DND-41 (cell line): ENCODE measurements around the gene H6PD.

Experiments used
- ATAC-seq: fragments of 200-7000 bp; cut with Tn5 transposase; 3 replicates; pipeline ENCODE4 v1.9.1; 2021; ENCODE audit warnings: low read depth; ENCODE audit not compliant: insufficient read depth
- DNase-seq: peaks from one replicate; pipeline ENCODE4 v3.0.0-alpha.2; 2020
- H2AFZ ChIP-seq: 2 replicates; pipeline ENCODE4 v1.6.0; 2012; ENCODE audit warnings: low read depth, low read length
- H3K27ac ChIP-seq: 2 replicates; pipeline ENCODE4 v1.5.1; 2012; ENCODE audit warnings: low read length, inconsistent platforms
- H3K27me3 ChIP-seq: fragments of 200-600 bp; sonication (generic); 2 replicates; pipeline ENCODE4 v1.6.0; 2012; ENCODE audit warnings: low read length, mild to moderate bottlenecking, inconsistent platforms; ENCODE audit not compliant: insufficient read depth, poor library complexity
- H3K36me3 ChIP-seq: 2 replicates; pipeline ENCODE4 v1.5.1; 2012; ENCODE audit warnings: low read length, inconsistent platforms; ENCODE audit not compliant: insufficient read depth
- H3K4me1 ChIP-seq: 2 replicates; pipeline ENCODE4 v1.5.1; 2012; ENCODE audit warnings: mild to moderate bottlenecking, low read length; ENCODE audit not compliant: insufficient read depth
- H3K4me2 ChIP-seq: 2 replicates; pipeline ENCODE4 v1.6.0; 2012; ENCODE audit warnings: mild to moderate bottlenecking, moderate library complexity, low read length, inconsistent platforms; ENCODE audit not compliant: insufficient read depth
- H3K4me3 ChIP-seq, 2 experiments: fragments of 200-600 bp in 1 of 2; shearing (Covaris generic) in 1 of 2; 2 replicates each; pipeline ENCODE4 v1.5.1; 2012 to 2016; ENCODE audit warnings: inconsistent platforms in 2 of 2, low read length in 2 of 2, mild to moderate bottlenecking in 2 of 2, low read depth in 1 of 2, moderate library complexity in 1 of 2
- H3K79me2 ChIP-seq: 2 replicates; pipeline ENCODE4 v1.6.0; 2012; ENCODE audit warnings: low read length, inconsistent platforms; ENCODE audit not compliant: insufficient read depth
- H3K9ac ChIP-seq: 2 replicates; pipeline ENCODE4 v1.6.0; 2012; ENCODE audit warnings: low read depth, mild to moderate bottlenecking, inconsistent platforms, low read length, moderate library complexity
- H3K9me3 ChIP-seq: 2 replicates; pipeline ENCODE4 v1.5.1; 2012; ENCODE audit warnings: low read length, moderate library complexity, mild to moderate bottlenecking, inconsistent platforms; ENCODE audit not compliant: insufficient read depth, severe bottlenecking
- H4K20me1 ChIP-seq: 2 replicates; pipeline ENCODE4 v1.6.0; 2012; ENCODE audit warnings: low read length; ENCODE audit not compliant: insufficient read depth
- EZH2 ChIP-seq: IDR thresholded peaks from 3 replicates; pipeline ENCODE4 v1.6.1; 2012; ENCODE audit warnings: borderline replicate concordance, low read depth, mild to moderate bottlenecking, moderate library complexity, low read length, inconsistent platforms; ENCODE audit not compliant: severe bottlenecking
- TF ChIP-seq, protein P1 (sequence below): IDR thresholded peaks from 2 replicates; pipeline ENCODE4 v1.5.1; 2012; ENCODE audit warnings: borderline replicate concordance, low read length, moderate library complexity, mild to moderate bottlenecking; ENCODE audit not compliant: poor library complexity, severe bottlenecking; ENCODE audit errors: extremely low read depth

Gene H6PD

GRCh38 chr1:9286556-9286955 lies 52.0 kb downstream of the H6PD start:
- no peak overlapping the region for H3K27ac ChIP-seq
- H3K27me3 ChIP-seq, result no peaks in the 10 kb centered on the region
- H2AFZ ChIP-seq, result no peak overlapping the region
- H3K4me1 ChIP-seq, result peaks cover 43% of the 10 kb centered on the region
- no peak for DNase-seq
- H3K9me3 ChIP-seq, result no peaks in the 10 kb centered on the region
- TF ChIP-seq EZH2, result no peak
- TF ChIP-seq, protein P1, sequence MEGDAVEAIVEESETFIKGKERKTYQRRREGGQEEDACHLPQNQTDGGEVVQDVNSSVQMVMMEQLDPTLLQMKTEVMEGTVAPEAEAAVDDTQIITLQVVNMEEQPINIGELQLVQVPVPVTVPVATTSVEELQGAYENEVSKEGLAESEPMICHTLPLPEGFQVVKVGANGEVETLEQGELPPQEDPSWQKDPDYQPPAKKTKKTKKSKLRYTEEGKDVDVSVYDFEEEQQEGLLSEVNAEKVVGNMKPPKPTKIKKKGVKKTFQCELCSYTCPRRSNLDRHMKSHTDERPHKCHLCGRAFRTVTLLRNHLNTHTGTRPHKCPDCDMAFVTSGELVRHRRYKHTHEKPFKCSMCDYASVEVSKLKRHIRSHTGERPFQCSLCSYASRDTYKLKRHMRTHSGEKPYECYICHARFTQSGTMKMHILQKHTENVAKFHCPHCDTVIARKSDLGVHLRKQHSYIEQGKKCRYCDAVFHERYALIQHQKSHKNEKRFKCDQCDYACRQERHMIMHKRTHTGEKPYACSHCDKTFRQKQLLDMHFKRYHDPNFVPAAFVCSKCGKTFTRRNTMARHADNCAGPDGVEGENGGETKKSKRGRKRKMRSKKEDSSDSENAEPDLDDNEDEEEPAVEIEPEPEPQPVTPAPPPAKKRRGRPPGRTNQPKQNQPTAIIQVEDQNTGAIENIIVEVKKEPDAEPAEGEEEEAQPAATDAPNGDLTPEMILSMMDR, result no peak
- H3K79me2 ChIP-seq, result no peaks in the 10 kb centered on the region
- ATAC-seq, result no peak
- H3K36me3 ChIP-seq, result no peaks in the 10 kb centered on the region
- H3K9ac ChIP-seq, result no peak overlapping the region
- H3K4me2 ChIP-seq, result no peak overlapping the region
- no peaks in the 10 kb centered on the region for H4K20me1 ChIP-seq
- H3K4me3 ChIP-seq, result no peak overlapping the region

DNA sequence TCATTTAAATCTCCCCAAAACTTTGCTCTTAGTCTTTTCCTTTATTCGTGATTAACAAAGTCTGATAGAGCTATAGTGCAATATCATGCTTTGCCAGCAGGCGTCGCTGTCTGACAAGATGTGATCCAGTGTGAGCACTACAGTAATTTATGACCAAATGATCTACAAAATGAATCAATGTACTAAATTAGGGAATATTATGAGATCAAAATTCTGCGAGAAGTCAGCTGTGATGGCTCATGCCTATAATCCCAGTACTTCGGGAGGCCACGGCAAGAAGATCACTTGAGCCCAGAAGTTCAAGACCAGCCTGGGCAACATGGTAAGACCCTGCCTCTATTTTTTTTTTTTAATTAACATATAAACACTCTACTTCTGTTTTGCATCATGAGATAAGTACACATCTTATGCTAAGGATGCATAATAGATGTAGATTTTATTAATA lies 54.5 kb downstream of the H6PD start:
- no peaks in the 10 kb centered on the region for H3K36me3 ChIP-seq
- peaks cover 11% of the 10 kb centered on the region for H3K79me2 ChIP-seq
- H3K9ac ChIP-seq, result no peak overlapping the region
- H3K27ac ChIP-seq, result no peak overlapping the region
- H3K4me2 ChIP-seq, result no peak overlapping the region
- DNase-seq (peak; percentile 85), ATAC-seq (no peak)
- no peak overlapping the region for H2AFZ ChIP-seq
- H3K9me3 ChIP-seq, result no peaks in the 10 kb centered on the region
- TF ChIP-seq, protein P1, result peak; percentile 97
- TF ChIP-seq EZH2, result no peak
- H3K4me3 ChIP-seq, result no peak overlapping the region
- H3K4me1 ChIP-seq, result peaks cover 28% of the 10 kb centered on the region
- no peaks in the 10 kb centered on the region for H3K27me3 ChIP-seq
- peaks cover 7% of the 10 kb centered on the region for H4K20me1 ChIP-seq

DNA sequence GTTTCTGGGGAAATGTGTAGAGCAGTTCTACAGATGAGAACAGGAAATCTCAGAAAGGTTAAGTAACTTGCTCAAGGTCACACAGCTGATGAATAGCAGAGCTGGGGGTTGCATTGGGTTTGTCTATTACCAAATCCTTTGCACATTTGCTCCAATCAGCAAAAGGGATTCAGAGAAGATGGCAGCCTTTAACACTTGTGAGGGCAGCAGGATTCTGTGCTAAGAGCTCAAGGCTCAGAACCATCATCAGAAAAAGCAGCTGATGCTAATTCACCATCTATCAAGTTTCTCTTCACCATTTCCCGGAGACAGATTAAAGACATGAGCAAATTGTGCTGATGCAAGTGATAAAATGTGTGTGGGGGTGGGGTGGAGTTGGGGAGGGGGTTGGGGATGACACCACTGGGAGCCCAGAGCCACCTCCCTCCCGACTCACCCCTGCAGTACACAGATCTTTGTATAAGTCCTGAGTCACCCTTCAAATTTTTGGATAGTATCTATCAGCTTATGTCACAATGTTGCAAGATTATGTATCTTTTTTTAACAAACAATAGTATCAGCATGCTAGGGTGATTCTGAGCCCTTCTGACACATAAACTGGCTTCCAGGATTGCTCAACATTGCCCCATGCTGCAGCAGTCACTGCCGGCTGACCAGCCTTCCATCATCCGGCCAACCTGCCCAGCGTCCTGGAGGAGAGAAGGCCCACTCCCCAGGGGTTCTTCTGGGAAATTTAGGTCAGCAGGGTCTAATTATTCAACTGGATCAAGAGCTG lies 55.3 kb downstream of the H6PD start:
- Histone ChIP-seq H2AFZ (no peak overlapping the region), H3K27ac (no peak overlapping the region), H3K4me2 (no peak overlapping the region)

More for the DNA sequence above, 55.3 kb downstream of the H6PD start:
- H3K4me1 ChIP-seq, result peaks cover 32% of the 10 kb centered on the region
- peaks cover 19% of the 10 kb centered on the region for H3K79me2 ChIP-seq
- ATAC-seq, result no peak
- H4K20me1 ChIP-seq, result peaks cover 15% of the 10 kb centered on the region
- no peaks in the 10 kb centered on the region; the same call in 1 of the 2 replicates for H3K36me3 ChIP-seq
- TF ChIP-seq, protein P1, result no peak
- no peak for TF ChIP-seq EZH2
- DNase-seq, result peak; percentile 34
- H3K4me3 ChIP-seq, result no peak overlapping the region
- no peaks in the 10 kb centered on the region for H3K9me3 ChIP-seq
- H3K9ac ChIP-seq, result no peak overlapping the region
- no peaks in the 10 kb centered on the region for H3K27me3 ChIP-seq
